ENCODE data around the gene ANTXR1.

The ANTXR1 gene

GRCh38 chr2:69012310-69013141, 453 bp upstream of the ANTXR1 start:
- in situ Hi-C loops (cut with HindIII; ENCODE audit: low pct_unique_long_range_greater_than_20kb, low sequenced_read_pairs) = no loop called here
- no peak for TF ChIP-seq JUND (IDR thresholded peaks at IDR 0.05; ENCODE audit: low read depth)
- peak in 1 of 2 experiments; percentile 57 for DNase-seq (ENCODE audit: low read depth in 1 of 2, low spot score in 1 of 2)

DNA sequence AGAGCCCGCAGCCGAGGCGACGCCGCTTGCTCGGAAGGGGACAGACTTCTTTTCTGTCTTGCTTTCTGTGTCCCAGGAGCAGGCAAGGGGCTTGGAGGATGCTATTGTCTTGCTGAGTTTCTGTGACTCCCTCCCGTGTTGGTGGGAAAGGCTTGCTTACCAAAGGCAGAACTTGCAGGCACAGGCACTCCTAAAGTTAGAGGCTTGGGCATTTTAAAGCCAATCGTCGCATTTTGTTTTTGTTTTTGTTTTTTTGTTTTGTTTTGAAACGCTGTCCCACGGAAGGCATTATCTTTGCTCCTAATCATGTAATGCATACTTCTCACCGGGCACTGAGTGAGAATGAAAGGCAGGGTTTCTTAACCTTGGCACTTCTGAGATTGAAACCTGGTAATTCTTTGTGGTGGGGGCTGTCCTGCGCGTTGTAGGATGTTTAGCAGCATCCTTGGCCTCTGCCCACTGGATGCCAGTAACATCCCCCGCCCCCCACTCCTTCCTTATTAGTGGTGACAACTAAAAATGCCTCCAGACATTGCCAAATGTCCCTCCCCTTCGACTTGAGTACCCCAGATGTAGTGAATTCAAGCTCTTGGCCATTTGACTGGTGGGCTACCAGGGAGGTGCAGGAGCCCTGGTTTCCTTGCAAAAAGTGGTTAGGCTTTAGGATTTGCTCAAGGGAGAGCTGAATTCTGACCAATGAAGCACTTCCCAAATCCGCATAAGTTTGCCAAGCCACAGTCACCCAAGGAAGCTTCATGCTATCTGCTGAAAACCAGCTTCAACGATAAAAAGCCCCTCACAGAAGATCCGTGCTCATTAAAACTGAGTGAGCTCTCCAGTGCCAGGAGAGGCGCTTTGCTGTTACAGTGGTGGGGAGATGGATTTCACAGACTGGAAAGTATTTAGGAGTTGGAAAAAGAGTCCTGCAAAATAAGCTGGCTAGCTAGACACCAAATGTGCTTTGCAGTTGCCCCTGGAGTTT, 1.2 kb downstream of the ANTXR1 start:
- TF ChIP-seq JUND (IDR thresholded peaks at IDR 0.05; ENCODE audit: low read depth) = no peak
- in situ Hi-C loops (cut with HindIII; ENCODE audit: low pct_unique_long_range_greater_than_20kb, low sequenced_read_pairs) = no loop called here
- DNase-seq (ENCODE audit: low read depth in 1 of 2, low spot score in 1 of 2) = no peak

- in situ Hi-C loops (cut with HindIII; ENCODE audit: low pct_unique_long_range_greater_than_20kb, low sequenced_read_pairs) = no loop called here
- no peak for DNase-seq (ENCODE audit: low read depth in 1 of 2, low spot score in 1 of 2)
- TF ChIP-seq JUND (IDR thresholded peaks at IDR 0.05; ENCODE audit: low read depth) = no peak
Measured at GRCh38 chr2:69017080-69017479, 4.1 kb downstream of the ANTXR1 start.

GRCh38 chr2:69017835-69018234, 4.9 kb downstream of the ANTXR1 start:
- in situ Hi-C loops (cut with HindIII; ENCODE audit: low pct_unique_long_range_greater_than_20kb, low sequenced_read_pairs) = no loop called here
- DNase-seq (ENCODE audit: low read depth in 1 of 2, low spot score in 1 of 2) = no peak

DNA sequence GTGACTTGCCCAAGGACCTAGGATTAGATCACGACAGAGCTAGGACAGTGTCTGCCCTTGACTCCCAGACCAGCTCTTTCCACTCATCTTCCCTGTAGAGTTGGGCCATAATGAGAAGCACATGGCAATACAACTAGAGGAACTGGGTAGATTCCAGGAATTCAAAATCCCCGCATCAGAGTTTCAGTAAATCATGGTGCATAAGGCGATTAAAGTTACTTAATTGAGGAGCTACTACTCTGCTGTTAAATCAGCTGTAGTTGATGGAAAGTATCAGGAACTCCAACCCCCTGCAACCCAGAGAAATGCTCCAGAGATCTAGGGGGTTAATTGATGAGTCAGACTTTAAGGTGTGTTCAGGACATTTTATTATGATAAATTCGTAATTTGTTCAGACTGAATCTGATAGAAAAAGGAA, 5.7 kb downstream of the ANTXR1 start:
- in situ Hi-C loops (cut with HindIII; ENCODE audit: low pct_unique_long_range_greater_than_20kb, low sequenced_read_pairs) = no loop called here
- no peak for DNase-seq (ENCODE audit: low read depth in 1 of 2, low spot score in 1 of 2)
- TF ChIP-seq JUND (IDR thresholded peaks at IDR 0.05; ENCODE audit: low read depth) = no peak

More at GRCh38 chr2:69017835-69018234, 4.9 kb downstream of the ANTXR1 start:
- no peak for TF ChIP-seq JUND (IDR thresholded peaks at IDR 0.05; ENCODE audit: low read depth)

- DNase-seq (ENCODE audit: low read depth in 1 of 2, low spot score in 1 of 2) = no peak
- in situ Hi-C loops (cut with HindIII; ENCODE audit: low pct_unique_long_range_greater_than_20kb, low sequenced_read_pairs) = no loop called here
- TF ChIP-seq JUND (IDR thresholded peaks at IDR 0.05; ENCODE audit: low read depth) = no peak
Measured at GRCh38 chr2:69020496-69021426, 7.8 kb downstream of the ANTXR1 start.

DNA sequence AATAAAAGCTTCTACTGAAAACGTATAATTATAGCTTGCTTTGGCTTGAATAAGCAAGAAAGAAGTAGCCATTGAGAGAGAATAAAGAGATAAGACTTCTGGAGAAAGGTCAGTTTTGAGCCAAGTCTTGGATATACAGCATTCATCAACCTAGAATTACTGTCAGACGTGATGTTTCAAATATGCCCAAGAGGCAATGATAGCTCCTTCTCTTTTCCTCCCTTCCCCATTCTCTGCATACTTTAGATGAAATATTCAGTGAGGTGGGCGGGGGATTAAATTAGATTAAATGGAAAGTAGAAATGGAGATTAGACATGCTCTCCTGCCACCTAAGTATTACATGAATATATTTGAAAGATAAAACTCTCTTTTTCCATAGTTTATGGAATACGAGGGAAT, 8.7 kb downstream of the ANTXR1 start:
- in situ Hi-C loops (cut with HindIII; ENCODE audit: low pct_unique_long_range_greater_than_20kb, low sequenced_read_pairs) = no loop called here
- TF ChIP-seq JUND (IDR thresholded peaks at IDR 0.05; ENCODE audit: low read depth) = no peak
- no peak for DNase-seq (ENCODE audit: low read depth in 1 of 2, low spot score in 1 of 2)

GRCh38 chr2:69022548-69022947, 9.6 kb downstream of the ANTXR1 start:
- no peak for DNase-seq (ENCODE audit: low read depth in 1 of 2, low spot score in 1 of 2)
- TF ChIP-seq JUND (IDR thresholded peaks at IDR 0.05; ENCODE audit: low read depth) = no peak
- in situ Hi-C loops (cut with HindIII; ENCODE audit: low pct_unique_long_range_greater_than_20kb, low sequenced_read_pairs) = no loop called here

- TF ChIP-seq JUND (IDR thresholded peaks at IDR 0.05; ENCODE audit: low read depth) = no peak
- in situ Hi-C loops (cut with HindIII; ENCODE audit: low pct_unique_long_range_greater_than_20kb, low sequenced_read_pairs) = no loop called here
- DNase-seq (ENCODE audit: low read depth in 1 of 2, low spot score in 1 of 2) = no peak
Measured at GRCh38 chr2:69023236-69023635, 10.3 kb downstream of the ANTXR1 start.

DNA sequence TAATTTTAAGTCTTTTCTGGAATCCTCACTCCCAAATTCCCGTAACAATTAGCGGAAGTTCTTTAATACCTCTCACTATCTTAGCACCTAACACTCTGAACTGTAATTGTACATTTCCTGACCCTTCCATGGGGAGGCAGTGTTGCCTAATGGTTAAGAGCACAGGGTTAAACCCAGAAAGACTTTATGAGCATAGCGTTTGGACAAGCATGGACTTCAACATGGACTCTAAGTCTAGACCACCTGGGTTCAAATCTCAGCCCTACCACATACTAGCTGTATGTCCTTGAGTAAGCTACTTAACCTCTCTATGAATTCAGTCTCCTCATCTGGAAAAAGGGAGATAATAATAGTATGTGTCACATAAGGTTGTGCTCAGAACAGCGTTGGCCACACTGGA, 13.0 kb downstream of the ANTXR1 start:
- in situ Hi-C loops (cut with HindIII; ENCODE audit: low pct_unique_long_range_greater_than_20kb, low sequenced_read_pairs) = no loop called here
- peak; percentile 21 to 70 for DNase-seq (ENCODE audit: low read depth in 1 of 2, low spot score in 1 of 2)
- TF ChIP-seq JUND (IDR thresholded peaks at IDR 0.05; ENCODE audit: low read depth) = no peak

- in situ Hi-C loops (cut with HindIII; ENCODE audit: low pct_unique_long_range_greater_than_20kb, low sequenced_read_pairs) = no loop called here
Measured at GRCh38 chr2:69026691-69027459, 13.9 kb downstream of the ANTXR1 start.

More at GRCh38 chr2:69026691-69027459, 13.9 kb downstream of the ANTXR1 start:
- TF ChIP-seq JUND (IDR thresholded peaks at IDR 0.05; ENCODE audit: low read depth) = no peak
- no peak for DNase-seq (ENCODE audit: low read depth in 1 of 2, low spot score in 1 of 2)
